GM20000 (cell line): ENCODE data around the gene APC2.
A peak's percentile ranks its signal among the peaks of the same experiment; 100 is the strongest.

Source experiments
- DNase-seq: peaks from one replicate; pipeline ENCODE4 v3.0.0; 2012; ENCODE audit warnings: low spot score
- TF ChIP-seq, protein P1 (sequence below): IDR thresholded peaks from 2 replicates; pipeline ENCODE4 v1.5.1; 2012; ENCODE audit warnings: mild to moderate bottlenecking, control low read depth; ENCODE audit errors: extremely low read depth, missing control alignments

The APC2 gene, protein sequence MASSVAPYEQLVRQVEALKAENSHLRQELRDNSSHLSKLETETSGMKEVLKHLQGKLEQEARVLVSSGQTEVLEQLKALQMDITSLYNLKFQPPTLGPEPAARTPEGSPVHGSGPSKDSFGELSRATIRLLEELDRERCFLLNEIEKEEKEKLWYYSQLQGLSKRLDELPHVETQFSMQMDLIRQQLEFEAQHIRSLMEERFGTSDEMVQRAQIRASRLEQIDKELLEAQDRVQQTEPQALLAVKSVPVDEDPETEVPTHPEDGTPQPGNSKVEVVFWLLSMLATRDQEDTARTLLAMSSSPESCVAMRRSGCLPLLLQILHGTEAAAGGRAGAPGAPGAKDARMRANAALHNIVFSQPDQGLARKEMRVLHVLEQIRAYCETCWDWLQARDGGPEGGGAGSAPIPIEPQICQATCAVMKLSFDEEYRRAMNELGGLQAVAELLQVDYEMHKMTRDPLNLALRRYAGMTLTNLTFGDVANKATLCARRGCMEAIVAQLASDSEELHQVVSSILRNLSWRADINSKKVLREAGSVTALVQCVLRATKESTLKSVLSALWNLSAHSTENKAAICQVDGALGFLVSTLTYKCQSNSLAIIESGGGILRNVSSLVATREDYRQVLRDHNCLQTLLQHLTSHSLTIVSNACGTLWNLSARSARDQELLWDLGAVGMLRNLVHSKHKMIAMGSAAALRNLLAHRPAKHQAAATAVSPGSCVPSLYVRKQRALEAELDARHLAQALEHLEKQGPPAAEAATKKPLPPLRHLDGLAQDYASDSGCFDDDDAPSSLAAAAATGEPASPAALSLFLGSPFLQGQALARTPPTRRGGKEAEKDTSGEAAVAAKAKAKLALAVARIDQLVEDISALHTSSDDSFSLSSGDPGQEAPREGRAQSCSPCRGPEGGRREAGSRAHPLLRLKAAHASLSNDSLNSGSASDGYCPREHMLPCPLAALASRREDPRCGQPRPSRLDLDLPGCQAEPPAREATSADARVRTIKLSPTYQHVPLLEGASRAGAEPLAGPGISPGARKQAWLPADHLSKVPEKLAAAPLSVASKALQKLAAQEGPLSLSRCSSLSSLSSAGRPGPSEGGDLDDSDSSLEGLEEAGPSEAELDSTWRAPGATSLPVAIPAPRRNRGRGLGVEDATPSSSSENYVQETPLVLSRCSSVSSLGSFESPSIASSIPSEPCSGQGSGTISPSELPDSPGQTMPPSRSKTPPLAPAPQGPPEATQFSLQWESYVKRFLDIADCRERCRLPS (N-terminal part only)

DNA sequence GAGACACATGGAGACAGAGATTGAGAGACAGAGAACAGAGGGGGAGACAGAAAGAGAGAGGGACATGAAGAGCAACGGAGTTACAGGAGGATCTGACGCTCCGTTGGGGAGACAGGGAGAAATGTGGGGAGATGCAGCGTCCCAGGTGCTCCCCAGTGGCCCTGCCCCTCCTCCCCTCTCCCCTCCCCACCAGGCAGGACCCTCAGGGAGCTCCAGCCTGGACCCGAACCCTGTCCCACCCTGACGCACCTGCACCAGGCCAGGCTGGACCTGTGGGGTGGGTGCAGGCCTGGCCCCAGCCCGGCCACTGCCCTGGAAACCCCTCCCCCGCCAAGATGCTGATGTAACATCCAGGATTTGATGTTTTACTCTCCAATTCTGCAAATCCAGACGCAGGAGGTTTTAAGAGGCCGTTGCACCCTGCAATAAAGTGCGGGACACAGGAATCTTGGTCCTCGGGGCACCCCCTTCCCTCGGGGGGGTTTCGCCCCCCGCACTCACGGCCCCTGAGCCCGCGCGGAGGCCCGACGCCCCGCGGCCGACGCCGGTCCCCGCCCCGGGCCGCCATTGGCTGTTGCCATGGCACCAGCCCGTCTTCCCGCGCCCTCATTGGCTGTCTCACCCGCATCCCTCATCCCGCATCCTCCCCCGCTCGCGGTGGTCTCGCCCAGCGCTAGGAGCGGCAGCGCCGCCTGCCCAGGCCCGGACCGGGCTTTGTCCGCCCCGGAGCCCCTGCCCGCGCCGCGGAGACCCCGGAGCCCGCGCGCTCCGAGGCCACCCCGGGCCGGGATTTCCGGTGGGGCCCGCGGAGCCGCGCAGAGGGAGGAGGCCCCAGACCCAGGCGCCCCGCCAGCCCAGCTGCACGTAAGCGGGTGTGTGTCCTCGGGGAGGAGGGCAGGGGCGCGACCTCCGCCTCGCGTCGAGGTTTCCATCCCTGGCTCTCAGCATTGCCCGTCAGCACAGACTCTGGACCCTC lies at the start of gene APC2:
APC2 (plus strand) TSS at position 655 of the 976 bp plus-strand sequence. CDS start 2,881 bp downstream, outside the sequence.
- DNase-seq, result peak; percentile 81
- TF ChIP-seq, protein P1, sequence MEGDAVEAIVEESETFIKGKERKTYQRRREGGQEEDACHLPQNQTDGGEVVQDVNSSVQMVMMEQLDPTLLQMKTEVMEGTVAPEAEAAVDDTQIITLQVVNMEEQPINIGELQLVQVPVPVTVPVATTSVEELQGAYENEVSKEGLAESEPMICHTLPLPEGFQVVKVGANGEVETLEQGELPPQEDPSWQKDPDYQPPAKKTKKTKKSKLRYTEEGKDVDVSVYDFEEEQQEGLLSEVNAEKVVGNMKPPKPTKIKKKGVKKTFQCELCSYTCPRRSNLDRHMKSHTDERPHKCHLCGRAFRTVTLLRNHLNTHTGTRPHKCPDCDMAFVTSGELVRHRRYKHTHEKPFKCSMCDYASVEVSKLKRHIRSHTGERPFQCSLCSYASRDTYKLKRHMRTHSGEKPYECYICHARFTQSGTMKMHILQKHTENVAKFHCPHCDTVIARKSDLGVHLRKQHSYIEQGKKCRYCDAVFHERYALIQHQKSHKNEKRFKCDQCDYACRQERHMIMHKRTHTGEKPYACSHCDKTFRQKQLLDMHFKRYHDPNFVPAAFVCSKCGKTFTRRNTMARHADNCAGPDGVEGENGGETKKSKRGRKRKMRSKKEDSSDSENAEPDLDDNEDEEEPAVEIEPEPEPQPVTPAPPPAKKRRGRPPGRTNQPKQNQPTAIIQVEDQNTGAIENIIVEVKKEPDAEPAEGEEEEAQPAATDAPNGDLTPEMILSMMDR, result no peak

DNA sequence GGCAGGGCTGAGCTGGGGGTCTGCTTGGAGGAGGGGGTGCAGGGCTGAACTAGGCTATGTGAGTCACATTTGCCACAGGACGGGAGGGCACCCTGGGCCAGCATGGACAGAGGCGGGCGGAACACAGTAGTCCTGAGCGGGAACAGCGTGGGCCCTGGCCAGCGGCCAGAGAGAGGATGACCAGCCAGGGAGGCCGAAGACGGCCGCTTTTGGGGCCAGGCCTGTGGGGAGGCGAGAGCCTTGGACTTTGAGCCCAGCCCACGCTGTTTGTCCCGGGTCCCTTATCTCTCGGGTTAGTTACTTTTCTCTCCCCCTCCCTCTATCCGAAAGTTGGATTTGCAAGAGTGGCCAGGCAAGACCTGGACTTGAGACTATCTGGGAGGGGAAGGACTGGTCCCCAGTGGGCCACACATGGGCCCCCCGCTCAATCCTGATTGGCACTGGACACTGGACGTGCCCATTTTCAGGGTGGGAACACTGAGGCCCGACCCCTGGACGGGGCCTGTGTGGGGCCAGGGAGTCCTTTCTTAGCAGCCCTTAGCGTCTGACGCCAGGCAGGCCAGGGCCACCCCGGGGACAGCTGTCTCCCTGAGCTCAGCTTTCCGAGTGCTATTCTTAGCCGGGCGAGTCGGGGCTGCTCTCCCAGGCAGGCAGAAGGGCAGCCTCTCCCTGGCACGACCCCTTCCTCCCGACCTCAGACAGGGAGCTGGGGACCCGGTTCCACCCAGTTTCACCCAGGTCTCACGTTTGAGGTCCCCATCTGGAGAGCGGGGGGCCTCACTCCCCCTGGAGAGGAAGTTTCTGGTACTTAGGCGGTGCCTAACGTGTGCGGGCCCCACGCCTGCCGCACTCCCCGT lies 49.4 kb upstream of the APC2 start:
- TF ChIP-seq, protein P1, result no peak
- DNase-seq, result peak; percentile 72

DNA sequence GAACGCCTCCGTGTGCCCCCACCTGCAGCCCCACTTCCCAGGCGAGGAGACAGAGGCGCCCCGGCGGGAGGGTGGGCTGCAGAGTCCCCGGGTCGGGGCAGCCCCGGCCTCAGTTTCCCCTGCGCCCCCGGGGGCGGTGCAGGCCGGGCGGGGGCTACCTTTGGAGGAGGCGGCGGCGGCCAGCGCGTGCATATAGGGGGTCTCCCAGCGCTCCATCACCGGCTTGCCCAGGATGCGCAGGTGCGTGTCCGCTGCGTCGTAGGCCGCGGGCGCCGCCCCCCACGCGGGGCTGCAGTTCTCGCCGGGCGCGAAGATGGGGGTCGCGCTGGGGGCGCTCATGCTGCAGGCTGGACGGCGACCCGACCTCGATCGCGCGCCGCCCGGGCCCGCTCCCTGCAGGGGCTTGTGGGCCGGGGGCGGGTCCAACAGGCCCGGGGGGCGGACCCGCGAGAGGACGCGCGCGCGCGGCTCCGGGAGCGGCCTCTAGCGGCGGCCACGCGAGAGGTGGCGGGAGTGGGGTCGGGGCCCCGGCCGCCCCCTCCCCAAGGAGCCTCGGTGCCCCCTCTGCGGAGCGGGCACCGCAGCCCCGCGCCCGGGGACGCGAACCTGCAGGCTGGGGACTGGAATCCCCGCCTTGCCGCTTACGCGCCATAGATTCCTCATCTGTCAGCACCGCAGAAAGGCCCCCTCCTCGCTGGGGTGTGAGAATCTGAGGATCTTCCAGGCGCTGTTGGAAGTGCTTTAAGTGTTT lies 48.6 kb upstream of the APC2 start, which contains the start of gene GAMT:
GAMT (minus strand) TSS at position 405 of the 751 bp plus-strand sequence; CDS start at position 339, 66 bp downstream.
- TF ChIP-seq, protein P1, result peak; percentile 70
- peak; percentile 95 for DNase-seq

DNA sequence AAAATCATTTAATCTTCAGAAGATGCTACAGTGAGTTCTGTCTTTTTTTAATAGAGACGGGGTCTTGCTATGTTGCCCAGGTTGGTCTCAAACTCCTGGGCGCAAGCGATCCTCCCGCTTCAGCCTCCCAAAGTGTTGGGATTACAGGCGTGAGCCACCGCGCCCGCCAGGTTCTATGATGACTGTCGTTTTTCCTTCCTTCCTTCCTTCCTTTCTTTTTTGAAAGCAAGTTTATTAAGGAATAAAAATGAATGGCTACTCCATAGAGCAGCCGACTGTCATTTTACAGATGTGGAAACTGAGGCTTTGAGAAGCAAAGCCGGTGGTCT lies 48.1 kb upstream of the APC2 start:
- no peak for DNase-seq
- TF ChIP-seq, protein P1, result no peak

DNA sequence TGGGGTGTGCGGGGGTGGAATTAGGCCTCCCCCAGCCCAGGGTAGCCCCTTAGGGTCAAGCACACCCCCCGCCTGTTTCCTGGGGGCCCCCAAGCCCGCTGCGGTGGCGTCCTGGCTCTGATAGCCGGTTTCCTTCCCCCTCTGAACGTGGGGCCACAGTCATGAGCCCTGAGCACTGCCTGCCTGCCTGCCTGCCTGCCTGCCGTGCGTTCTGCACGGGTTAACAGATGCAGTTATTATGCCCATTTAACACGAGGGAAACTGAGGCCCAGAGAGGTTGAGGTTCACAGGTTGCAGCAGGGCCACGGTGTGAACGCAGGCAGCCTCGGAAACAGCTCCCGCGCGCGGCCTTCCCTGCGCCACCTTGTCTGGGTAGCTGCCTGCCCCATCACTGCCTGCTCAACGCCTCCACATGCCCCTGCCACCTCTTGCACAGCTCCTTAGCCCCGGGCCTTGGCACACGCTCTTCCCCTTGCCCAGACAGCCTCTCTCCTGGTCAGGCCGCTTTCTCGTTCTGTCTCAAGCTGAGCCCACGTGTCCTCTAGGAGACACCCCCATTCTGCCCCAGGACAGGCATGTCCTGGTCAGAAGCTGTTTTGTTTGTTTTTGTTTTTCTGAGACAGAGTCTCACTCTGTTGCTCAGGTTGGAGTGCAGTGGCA lies 47.4 kb upstream of the APC2 start:
- TF ChIP-seq, protein P1, result no peak
- DNase-seq, result no peak
